ENCODE results near the gene TRAPPC2. TPM values are rescaled to one million over a fixed set of nuclear protein-coding genes. Genes with fewer than 3 reads are reported as not detected.
"Not testable (repeated sequence)": the region's sequence is repeated elsewhere in the genome, so short reads cannot be mapped to it uniquely, and the experiment has no call there.

Gene TRAPPC2
- polyA plus RNA-seq, 5 donors = 17.0 to 22.3 (median 17.8) TPM

DNA sequence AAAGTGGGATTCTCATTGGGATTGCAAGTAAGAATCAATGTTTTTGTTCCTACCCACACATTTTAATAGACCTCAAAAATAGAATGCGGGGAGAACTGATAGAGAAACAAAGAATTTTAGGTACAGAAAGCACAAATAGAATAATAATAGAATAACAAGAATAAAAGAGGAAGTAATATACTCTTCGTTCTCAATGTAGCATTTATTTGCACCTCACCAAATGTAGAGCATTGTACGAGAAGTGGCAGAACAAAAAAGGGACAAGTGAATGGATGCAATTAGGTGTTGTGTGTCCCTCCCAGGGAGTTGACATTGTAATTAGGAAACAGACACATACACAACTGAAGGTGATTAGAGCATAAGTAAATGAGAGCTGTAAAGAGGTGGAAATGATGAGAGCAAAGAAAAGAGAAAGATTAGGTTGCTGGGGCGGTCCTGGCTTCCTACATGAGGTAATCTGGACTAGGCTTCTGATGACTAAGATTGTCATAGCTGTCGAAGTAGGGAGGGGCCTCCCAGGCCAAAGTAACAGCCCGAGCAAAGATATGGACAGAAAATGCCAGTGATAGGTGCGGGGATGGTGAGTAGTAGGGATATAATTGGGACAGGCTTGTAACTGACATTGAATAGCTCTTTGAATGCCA lies 35.1 kb downstream of the TRAPPC2 start:
- no peak for DNase-seq

DNA sequence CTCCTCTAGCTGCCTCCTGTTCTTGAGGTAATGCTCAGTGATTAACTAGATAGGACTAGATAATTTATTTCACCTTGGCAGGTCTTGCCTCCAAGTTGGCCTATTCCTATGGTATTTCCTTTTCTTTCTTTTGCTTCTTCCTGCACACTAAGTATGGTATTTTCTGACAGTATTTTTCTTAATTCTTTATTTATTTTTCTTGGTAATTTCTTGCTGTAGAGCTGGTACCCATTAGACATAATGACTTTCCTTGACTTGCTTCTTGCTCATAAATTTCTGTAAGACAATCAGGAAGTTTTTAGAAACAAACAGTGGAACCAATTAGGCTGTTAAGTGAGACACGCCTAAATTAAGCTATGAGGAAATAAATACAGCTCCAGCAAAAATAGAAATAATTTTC lies 36.0 kb downstream of the TRAPPC2 start:
- no peak for DNase-seq

DNA sequence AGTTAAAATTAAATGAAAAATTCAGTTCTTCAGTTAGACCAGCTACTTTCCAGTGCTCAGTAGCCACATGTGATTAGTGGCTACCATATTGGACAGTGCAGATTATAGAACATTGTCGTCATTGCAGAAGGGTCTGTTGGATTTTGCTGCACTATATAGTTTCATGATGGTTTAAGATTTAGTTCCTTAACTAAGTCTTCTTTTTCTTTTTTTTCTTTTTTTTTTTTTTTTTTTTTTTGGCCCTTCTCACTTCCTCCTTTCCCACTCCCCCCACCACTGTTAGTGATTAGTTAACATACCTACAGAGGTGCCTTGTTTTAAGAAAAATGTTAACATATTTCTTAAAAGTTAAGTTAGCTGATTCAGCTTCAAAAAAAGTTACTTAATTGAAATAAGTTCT lies 36.4 kb downstream of the TRAPPC2 start:
- DNase-seq = no peak

DNA sequence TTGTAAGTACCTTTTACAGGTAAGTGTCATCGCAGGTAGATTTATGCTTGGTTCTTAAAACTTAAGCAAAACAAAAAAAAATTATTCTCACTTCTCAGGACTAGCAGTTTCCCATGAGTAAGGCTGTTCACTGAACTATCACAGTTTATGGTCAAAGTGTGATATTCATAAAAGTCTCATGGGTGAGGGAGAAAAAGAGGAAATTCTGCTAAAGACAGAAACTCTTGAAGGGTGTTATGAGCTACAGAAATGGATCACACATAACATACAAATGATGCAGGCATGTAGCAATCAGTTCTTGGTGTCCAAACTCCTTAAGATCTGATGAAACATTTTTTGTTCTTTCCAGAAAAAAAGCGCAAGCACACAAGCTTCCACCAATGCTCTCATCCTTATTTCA lies 37.0 kb downstream of the TRAPPC2 start:
- no peak for DNase-seq

DNA sequence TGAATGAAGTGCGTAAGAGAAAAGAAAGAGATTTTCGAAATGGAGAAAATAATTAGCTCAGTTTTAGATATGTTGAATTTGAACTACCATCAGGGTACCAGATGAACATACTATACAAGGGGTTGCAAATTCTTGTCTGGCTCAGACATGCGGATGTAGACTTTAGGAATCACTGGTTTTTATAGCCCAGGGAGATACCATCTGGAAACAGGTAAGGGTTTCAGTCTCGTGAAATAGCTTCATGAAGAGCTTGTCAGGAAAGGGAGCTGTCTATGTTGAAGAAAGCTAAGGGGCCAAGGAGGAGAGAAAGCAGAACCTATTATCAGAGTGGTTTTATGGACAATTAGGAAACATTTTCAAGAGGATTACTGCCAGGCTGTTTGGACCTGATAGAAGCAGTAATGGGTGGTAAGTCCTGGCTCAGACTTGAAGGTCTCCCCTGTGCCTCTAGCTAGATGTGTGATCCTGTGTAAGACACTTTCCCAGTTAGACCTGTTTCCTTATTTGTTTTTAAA lies 38.8 kb downstream of the TRAPPC2 start:
- no peak for DNase-seq

DNA sequence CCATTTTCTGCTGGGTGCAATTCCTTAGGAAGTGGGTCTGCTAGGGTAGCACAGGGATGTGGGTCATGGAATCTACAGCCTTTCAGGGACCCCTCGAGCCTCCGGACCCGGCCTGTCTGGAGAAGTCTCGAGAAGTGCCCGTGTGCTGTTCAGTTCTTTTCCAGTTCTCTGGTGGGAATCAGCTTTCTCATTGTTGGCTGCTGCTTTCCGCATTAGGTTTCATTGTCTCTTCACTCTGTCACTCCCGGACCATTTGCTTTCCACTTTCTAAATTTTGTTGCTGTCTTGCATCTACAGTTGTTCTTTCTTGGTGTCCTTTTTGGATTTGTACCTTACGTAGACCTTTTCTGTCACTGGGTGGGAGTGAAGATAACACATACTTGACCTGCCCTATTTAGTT lies 39.4 kb downstream of the TRAPPC2 start:
- no peak for DNase-seq

DNA sequence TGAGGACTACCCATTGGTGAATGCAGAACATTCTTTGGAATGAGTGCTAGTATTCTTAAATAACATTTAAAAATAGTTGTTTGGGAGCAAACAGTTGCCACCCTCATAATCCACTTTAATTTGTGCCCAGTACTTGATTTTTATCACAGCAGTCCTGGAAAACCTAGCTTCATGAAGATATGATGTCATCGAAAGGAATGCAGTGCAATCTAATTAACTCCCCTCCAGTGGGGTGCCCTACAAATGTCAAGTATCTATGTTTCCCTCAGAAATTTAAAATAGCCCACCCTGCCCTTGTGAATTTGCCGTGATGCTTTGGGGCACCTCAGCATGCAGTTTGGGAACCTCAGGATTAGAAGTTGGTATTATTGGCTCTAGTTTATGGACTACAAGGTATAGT lies 40.1 kb downstream of the TRAPPC2 start:
- no peak for DNase-seq

DNA sequence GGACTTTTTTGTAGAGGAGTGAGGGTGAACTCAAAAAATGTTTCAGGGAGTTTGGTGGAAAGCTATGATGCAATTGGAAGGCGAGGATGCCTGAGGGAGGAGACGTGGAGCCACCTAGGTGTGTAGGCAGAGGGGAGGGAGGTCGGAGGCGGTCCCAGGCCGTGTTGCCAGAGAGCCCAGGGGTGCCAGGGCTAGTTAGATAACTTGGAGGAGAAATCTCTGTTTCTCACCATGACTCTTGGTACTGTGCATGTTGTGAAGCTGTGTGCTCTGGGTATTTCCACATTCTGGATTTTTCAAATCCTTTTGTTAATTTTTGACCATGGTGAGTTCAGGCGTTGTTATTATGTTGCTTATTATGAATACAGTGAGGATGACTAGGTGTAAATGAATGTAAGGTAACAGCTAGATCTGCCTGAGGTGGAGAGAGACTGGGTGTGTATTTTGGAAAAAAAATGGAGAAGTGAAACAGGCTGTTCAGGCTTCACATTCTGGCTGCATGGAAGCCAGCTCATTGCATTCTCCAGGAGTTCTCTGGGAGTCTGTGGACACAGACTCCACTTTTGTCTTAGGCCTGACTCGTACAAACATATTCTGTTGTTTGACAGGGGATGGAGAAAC lies 41.0 kb downstream of the TRAPPC2 start:
- no peak for DNase-seq

DNA sequence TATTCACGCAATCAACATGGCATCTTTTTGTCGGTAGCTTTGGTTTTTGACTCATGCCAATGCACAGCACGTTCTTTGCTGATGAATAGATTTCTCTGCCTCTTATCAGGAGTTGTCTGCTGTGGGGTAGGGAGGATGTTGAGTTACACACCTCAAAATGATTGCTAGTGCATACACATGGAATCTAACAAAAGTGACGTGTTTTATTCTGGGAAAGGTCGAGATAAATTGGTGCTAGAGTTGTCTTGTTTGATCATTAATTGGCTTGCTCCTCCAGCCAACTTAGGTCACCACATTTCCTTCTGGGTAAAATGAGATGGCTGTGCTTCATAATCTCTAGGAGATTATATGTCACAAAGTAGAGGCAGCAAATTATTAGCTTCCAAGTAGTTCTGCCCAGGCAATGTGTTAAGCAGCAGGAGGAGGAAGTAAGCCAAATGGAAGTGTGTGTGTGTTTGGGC lies 41.6 kb downstream of the TRAPPC2 start:
- no peak for DNase-seq

DNA sequence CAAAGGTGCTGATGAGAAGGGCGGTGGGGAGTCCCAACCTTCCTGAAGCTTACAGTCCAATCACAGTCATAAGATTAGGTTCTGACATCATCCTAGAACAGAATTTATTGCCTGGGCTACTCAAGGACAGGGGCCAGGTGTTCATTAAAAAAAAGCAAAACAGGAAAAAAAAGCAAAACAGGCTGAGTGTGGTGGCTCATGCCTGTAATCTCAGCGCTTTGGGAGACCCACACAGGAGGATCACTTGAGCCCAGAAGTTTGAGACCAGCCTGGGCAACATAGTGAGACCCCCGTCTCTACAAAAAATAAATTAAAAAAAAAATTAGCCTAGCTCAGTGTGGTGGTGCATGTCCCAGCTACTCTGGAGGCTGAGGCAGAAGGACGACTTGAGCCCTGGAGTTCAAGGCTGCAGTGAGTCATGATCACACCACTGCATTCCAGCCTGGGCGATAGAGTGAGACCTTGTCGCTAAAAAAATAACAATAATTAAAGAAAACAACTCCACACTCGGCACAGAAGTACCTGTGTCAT lies 42.5 kb downstream of the TRAPPC2 start:
- DNase-seq = no peak

DNA sequence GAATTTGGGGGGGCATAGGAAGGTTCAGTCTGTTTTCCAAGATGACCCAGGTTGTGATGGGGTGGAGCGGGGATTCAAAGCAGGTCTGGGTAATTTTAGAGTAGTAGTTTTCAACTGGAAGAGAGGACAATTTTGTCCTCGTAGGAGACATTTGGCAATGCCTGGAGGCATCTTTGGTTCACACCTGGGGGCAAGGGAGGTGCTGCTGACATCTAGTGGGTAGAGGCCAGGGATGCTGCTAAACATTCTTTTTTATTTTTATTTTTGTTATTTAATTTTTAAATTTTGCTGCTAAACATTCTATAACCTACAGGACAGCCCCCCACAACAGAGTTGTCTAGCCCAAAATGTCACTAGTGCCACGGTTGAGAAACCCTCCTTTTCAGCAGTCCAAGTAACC lies 43.6 kb downstream of the TRAPPC2 start:
- DNase-seq = no peak

DNA sequence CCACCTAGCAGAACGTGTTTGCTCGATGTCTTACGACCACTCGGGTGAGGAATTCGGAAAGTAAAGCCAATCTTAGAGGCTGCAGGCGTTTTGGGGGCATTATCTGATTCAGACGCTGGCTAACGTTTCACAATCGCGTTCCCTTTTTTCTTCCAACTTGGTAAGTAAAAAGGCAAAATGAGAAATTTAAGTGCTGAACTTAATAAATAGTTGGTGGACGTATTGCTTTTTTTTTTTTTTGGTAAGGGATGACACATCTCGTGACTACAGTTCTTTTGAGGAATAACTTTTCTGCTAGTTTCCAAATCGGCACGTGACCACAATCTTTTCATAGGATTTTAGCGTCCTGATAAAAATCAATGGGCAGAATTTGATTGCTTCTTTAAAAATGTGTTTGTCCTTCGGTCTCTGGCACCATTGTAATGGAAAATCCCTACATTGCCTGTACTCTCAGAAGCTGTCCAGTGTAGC lies 44.6 kb downstream of the TRAPPC2 start:
- DNase-seq = peak; percentile 32 to 39

DNA sequence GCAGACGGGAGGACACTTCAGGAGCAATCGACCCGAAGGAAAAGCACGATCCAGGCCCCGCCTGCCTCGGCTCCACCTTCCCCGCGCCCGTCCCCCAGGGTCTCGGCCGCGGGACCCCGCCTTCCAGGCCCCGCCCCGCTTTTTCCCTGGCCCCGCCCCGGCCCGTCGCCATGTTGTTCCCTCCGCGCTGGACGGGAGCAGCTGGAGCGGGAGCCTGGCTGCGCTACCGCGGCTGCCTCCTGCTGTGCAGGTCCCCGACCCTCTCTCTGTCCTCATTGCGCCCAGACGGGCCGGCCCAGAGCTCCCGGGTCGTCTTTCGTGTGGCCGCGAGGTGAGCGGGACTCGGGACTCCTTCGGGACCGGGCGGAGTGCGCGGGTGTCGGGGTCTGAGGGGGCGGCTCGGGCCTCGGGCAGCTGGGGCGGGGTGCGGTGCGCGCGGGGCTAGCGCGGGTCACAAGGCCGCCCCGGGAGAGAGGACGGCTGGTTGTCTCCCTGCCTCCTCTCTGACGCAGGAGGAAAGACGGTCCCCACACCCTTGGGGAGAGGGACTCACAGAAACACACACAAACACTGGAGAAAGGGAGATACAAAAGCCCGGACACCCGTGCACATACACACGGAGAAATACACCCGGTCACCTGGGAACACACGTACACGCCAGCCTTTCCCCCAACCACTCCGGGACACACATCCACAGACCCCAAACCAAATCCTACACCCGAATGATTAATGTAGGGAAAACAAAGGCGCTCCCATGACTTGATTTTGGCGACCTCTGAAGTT lies 45.3 kb downstream of the TRAPPC2 start, which contains the start of gene RAB9A:
Gene RAB9A (plus strand): TSS at position 171 of the 783 bp plus-strand sequence. CDS start 19,619 bp downstream, outside the sequence.
- DNase-seq = peak; percentile 79 to 83

DNA sequence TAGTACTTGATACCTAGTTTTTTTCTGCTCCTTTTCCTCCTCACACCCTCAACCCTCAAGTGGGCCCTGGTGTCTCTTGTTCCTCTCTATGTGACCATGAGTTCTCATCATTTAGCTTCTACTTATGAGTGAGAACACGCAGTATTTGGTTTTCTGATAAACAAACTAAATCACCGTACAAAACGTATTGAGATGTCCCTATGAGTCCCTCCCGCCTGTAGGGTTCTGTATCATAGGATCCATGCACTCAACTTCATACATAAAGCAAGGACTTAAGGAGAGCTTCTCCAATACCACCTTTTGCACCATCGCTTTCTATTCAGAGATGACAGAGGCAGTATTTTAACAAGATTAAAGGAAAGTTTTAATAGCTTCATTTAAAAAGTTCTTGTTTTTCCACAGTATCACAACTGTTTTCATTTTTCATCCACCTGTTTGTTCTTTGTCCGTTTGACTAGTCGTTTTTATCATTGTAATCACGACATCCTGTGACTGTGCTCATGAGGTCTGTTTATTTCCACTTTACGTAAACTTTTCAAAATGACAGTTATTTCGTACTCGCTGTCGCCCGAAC lies 45.9 kb downstream of the TRAPPC2 start:
- DNase-seq = no peak

DNA sequence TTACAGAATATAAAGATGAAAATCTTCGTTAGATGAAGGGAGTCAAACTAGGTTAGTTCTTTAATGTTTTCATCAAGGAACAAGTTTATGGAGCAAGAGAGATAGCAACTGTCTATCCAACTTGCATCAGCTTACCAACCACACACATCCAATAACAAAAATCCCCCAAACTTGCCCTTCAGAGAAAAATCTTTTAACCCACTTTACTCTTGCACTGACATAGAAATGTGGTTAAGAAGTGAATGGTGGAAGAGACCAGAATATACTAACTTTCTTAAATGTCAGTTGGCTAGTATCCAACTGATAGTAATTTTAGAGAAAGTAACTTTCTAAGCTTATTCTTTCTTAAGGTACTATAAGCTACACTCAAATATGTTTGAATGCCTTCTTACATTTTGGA lies 47.2 kb downstream of the TRAPPC2 start:
- DNase-seq = no peak

DNA sequence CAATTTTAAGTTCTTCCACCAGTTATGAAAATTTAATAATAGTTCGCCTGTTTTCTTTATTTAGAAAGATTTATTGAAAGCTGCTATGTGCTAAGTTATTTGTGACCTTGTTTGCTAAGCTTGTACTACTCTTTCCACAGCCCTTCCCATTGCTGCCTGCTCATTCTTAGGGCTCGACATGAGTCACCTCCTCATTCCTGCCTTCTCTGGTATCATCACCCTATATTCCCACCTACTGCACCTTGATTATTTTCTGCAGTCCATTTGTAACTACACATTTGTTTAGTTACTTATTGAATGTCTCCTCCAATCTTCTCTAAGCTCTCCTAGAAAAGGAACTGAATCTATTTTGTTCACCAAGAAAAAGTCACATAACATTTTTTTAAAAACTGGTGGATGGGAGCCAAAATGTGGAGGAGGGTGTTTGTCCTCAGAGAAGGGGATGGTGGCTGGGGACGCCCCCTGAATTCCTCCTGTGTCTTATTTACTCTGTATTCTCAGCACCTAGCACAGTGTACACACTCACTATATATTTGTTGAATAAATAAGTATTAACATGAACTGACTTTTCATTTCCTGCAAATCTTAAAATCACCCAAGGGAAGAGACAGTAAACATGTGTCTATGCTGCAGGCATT lies 49.2 kb downstream of the TRAPPC2 start:
- DNase-seq = no peak

DNA sequence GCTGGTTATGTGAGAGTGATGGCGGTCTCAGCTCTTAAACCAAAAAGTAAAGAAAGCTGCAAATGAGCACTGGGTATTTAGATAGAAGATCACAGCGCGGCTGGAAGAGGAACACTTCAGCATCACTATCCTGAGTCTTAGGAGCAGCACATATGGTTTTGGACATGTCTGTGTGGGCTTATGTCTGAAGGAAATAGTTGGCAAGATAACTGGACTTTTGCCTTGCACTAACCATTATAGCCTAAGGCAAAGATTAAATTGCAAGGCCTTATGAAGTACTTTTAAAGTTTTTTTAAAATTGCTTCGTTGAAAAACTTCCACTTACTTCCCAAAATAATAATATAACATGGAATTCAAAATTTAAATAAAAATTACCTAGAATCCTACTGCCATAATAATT lies 50.1 kb downstream of the TRAPPC2 start:
- no peak for DNase-seq

DNA sequence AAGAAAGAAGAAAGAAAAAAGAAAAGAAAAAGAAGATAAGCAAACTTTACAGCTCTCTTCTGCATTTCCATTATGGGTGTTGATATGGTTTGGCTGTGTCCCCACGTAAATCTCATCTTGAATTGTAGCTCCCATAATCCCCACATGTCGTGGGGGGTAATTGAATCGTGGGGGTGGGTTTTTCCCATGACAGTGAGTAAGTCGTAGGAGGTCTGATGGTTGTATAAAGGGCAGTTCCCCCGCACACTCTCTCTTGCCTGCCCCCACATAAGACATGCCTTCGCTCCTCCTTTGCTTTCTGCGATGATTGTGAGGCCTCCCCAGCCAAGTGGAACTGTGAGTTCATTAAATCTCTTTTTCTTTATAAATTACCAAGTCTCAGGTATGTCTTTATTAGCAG lies 52.8 kb downstream of the TRAPPC2 start:
- no peak for DNase-seq

DNA sequence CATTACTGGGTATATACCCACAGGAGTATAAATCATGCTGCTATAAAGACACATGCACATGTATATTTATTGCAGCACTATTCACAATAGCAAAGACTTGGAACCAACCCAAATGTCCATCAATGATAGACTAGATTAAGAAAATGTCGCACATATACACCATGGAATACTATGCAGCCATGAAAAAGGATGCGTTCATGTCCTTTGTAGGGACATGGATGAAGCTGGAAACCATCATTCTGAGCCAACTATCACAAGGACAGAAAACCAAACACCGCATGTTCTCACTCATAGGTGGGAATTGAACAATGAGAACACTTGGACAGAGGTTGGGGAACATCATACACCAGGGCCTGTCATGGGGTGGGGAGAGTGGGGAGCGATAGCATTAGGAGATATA lies 54.7 kb downstream of the TRAPPC2 start:
- DNase-seq = not testable (repeated sequence)

DNA sequence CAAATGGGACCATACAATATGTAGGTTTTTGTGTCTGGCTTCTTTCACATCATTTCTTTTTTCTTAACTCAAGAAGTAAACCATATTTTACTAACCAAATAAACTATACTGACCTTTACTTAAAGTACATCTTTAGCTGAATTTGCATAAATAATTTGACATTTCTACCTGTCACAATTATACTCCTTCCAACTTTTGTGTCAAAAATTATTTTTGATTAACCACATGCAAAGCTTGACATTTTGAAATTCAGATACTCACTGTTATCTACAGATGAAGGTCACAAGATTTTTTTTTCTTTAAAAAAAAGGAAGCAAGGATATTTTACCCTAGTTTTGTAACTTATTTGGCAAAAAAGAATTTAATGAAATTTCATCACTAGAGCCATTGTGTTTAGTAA lies 57.5 kb downstream of the TRAPPC2 start:
- no peak for DNase-seq

DNA sequence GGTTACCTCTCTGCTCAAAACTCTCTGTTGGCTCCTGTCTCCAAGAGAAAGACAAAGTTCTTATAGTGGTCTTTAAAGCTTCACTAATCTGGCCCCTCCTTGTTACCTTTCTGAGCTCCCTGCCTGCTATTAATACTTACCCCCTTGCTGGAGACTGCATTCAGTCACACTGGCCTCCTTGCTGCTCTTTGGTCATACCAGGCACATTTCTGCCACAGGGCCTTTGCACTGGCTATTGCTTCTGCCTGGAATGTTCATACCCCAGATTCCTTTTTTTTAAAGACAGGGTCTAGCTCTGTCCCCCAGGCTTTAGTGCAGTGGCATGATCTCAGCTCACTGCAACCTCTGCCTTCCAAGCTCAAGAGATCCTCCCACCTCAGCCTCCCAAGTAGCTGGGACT lies 61.4 kb downstream of the TRAPPC2 start:
- no peak for DNase-seq

Data from right lung (tissue), 5 donors.